ENCODE data around the gene RFFL.

DNA sequence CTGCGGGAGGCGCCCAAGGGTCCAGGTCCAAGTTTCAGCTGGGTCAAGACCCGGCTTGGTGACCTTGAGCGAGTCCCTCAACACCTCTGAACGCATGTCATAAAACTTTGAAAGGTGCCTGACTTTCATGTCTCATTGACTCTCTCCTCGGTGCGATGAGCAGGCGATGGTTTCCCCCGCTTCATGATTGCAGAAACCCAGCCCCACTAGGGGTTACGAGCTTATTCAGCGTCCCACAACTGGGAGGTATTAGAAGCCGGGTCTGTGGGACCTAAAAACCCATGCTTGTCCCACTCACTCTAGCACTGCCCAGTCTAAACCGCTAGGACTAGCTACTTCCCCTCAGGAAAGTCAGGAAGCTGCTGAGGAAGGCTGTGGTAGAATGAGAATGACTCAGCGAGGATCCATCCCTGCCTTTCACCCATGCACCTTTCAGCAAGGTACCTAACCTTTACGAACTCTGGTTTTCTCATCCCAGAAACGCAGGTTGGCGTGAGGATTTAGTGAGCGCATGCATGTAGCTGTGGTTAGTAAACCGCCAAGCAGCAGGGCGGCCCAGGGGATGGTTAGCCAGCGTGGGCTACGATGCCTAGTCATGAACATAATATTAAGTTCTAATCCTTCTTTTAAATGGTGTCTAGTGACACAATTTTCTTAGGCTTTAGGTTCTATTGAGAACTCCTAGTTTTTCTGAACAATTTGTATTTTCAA lies 26.2 kb upstream of the RFFL start:
- TF ChIP-seq, protein P1, sequence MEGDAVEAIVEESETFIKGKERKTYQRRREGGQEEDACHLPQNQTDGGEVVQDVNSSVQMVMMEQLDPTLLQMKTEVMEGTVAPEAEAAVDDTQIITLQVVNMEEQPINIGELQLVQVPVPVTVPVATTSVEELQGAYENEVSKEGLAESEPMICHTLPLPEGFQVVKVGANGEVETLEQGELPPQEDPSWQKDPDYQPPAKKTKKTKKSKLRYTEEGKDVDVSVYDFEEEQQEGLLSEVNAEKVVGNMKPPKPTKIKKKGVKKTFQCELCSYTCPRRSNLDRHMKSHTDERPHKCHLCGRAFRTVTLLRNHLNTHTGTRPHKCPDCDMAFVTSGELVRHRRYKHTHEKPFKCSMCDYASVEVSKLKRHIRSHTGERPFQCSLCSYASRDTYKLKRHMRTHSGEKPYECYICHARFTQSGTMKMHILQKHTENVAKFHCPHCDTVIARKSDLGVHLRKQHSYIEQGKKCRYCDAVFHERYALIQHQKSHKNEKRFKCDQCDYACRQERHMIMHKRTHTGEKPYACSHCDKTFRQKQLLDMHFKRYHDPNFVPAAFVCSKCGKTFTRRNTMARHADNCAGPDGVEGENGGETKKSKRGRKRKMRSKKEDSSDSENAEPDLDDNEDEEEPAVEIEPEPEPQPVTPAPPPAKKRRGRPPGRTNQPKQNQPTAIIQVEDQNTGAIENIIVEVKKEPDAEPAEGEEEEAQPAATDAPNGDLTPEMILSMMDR (IDR thresholded peaks at IDR 0.05): peak in 2 of 3 donors; percentile 42 to 49
- TF ChIP-seq POLR2A (IDR thresholded peaks at IDR 0.05) (no peak), POLR2AphosphoS5 (IDR thresholded peaks at IDR 0.05) (no peak)
